Activated T-helper 17 cell treated with anti-CD3 and anti-CD28 coated beads, Interleukin-2, amount 50 U/mL, for 72 hours (primary cell): ENCODE results near the gene METTL13. TPM values are rescaled to one million over a fixed set of nuclear protein-coding genes. Genes with fewer than 3 reads are reported as not detected.

Experiments
- ATAC-seq: fragments of 150-1000 bp; cut with Tn5 transposase; replicated peaks from 2 replicates; pipeline ENCODE4 v1.10.0; 2021; ENCODE audit warnings: mild to moderate bottlenecking, moderate library complexity
- H3K27ac Mint-ChIP-seq: one replicate; pipeline ENCODE4 v1.8.0; 2022; ENCODE audit warnings: mixed read lengths
- H3K27me3 Mint-ChIP-seq: one replicate; pipeline ENCODE4 v1.8.0; 2022; ENCODE audit warnings: mixed read lengths
- H3K36me3 Mint-ChIP-seq: one replicate; pipeline ENCODE4 v1.8.0; 2022; ENCODE audit warnings: low read depth, mild to moderate bottlenecking, mixed read lengths
- H3K4me1 Mint-ChIP-seq: one replicate; pipeline ENCODE4 v1.8.0; 2022; ENCODE audit warnings: mixed read lengths
- H3K4me3 Mint-ChIP-seq: one replicate; pipeline ENCODE4 v1.8.0; 2022; ENCODE audit warnings: mild to moderate bottlenecking, mixed read lengths
- H3K9me3 Mint-ChIP-seq: one replicate; pipeline ENCODE4 v1.8.0; 2022; ENCODE audit warnings: mixed read lengths
- total RNA-seq, 2 donors: library from RNA; stranded (reverse); gene quantifications; one replicate each; pipeline ENCODE4 v1.2.3, GENCODE V29; 2022

METTL13 gene
- total RNA-seq, 2 donors from 2014 or later = 77.7 to 83.1 TPM

DNA sequence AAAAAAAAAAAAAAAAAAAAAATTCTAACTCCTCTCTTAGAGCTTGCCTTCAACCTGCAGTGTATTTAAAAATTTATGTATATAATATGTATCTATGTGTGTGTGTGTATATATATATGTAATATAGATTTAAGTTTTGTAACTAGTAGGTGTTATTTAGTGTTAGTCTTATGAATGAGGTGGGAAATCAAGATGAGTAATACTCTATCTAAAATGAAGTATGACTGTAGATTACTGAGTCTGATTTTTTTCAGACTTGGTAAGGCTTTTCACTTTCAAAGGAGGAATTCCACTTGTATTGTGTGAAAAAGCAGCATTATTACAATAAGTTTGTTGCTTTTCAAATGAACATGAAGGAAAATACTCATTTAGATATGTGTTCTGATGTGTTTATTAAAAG lies 54.4 kb downstream of the METTL13 start:
- Mint-ChIP-seq H3K4me3 (no peak overlapping the region), H3K4me1 (peaks cover 4% of the 10 kb centered on the region), H3K27ac (no peak overlapping the region), H3K27me3 (no peaks in the 10 kb centered on the region), H3K36me3 (no peaks in the 10 kb centered on the region), H3K9me3 (no peaks in the 10 kb centered on the region)
- no peak for ATAC-seq

- Mint-ChIP-seq H3K27me3 (peaks cover 14% of the 10 kb centered on the region), H3K27ac (peak within 1 kb of the TSS; percentile 71), H3K4me1 (peaks cover 14% of the 10 kb centered on the region), H3K9me3 (no peaks in the 10 kb centered on the region), H3K36me3 (no peaks in the 10 kb centered on the region), H3K4me3 (peak within 1 kb of the TSS; percentile 82)
- ATAC-seq = peak; percentile 94
These were observed 59.8 kb downstream of the METTL13 start, which contains the start of gene DNM3 for GRCh38 chr1:171841050-171841910. Gene DNM3, plus strand, starts transcription at chr1:171841498. Its CDS starts 159 bp downstream, at chr1:171841657.

DNA sequence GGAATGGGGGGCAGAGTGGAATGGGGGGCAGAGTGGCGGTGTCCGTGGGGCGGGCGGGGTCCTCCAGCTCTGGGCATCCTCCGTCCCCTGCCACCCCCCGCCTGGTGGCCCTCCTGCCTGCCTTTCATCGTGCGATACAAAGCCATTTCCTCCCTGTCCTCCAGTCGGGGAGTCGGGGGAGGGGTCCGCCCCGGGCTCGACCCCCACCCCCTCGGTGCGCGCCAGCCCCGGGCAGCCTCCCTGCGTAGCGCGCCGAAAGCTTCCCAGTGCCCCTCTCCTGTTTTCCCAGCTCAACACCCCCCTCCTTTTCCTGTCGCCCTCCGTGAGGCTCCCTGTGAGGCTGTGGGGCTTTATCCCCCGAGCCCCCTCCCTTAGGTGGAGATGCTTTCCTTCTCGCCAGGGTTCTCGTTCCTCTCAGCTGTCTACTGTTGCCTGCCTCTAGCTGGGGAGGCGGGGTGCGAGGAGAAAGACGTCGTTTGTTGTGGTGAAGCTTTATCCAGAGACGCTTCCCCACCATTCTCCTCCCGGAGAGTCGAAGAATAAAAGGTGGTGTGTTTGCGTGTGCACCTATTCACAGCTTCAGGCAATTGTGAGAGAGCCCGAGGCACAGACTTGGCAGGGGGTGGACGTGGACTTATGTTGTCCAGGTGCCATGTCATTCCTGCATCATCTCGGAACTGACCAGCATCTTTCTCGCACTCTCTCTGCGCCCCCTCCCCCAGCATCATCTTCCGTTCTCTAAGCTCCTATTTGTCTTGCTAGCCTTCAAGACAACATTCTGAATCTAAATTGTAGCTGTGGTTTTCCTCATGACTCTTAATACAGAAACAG lies 60.7 kb downstream of the METTL13 start:
- Mint-ChIP-seq H3K27ac (peak overlapping the region; percentile 55), H3K9me3 (no peaks in the 10 kb centered on the region), H3K27me3 (peaks cover 14% of the 10 kb centered on the region), H3K36me3 (no peaks in the 10 kb centered on the region), H3K4me1 (peaks cover 14% of the 10 kb centered on the region), H3K4me3 (peak overlapping the region; percentile 82)
- no peak for ATAC-seq

DNA sequence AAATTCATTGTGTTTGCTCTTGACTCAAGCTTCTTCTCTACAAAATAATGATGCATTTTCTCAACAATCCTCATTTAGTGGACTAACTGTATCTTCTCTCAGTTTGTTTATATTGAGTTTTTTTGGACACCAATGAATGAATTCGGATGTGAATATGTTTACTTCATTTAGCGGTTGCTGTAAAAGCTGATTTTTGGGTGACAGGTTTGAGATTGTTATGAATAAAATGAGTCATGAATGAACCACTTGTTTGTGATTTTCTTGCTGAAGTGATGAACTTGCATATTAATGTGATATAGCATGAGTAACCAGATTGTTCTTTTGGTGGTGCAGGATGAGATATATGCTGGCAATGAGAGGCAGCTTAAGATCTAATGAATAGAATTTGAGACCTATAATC lies 62.9 kb downstream of the METTL13 start:
- Mint-ChIP-seq H3K9me3 (no peaks in the 10 kb centered on the region), H3K27ac (no peak overlapping the region), H3K27me3 (peaks cover 18% of the 10 kb centered on the region), H3K4me3 (no peak overlapping the region), H3K36me3 (no peaks in the 10 kb centered on the region), H3K4me1 (peaks cover 14% of the 10 kb centered on the region)
- no peak for ATAC-seq

DNA sequence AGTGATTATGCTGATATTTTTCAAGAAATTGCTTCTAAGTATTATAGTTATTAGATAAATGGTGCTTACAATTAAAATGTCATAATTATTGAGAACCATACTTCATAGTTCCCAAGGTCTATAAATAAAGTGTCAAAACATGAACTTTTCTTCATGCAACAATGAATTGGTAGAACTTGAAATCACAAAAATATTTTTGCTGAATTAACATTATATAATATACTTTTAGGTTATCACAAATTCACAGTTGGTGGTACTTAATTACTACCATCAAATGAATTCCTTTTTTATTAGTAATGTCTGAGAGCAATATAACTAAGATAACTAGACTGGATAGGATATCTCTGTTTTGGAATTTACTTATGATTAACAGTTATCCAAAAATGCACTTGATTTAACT lies 64.5 kb downstream of the METTL13 start:
- H3K4me3 Mint-ChIP-seq = no peak overlapping the region
- H3K9me3 Mint-ChIP-seq = no peaks in the 10 kb centered on the region
- H3K36me3 Mint-ChIP-seq = no peaks in the 10 kb centered on the region
- peaks cover 8% of the 10 kb centered on the region for H3K4me1 Mint-ChIP-seq
- no peak for ATAC-seq
- no peak overlapping the region for H3K27ac Mint-ChIP-seq
- peaks cover 18% of the 10 kb centered on the region for H3K27me3 Mint-ChIP-seq

Other genes with a start within 250 kb of the METTL13 start
- under 1 TPM in 1 of 2 donors, not detected in 1; 0.11 TPM for gene MYOCOS, start 159.4 kb upstream of the METTL13 start, total RNA-seq
- gene MYOC, start 129.0 kb upstream of the METTL13 start, total RNA-seq = not detected
- 10 to 100 TPM; 14.4 to 16.3 TPM for gene VAMP4, start 39.6 kb upstream of the METTL13 start, total RNA-seq
- 1 to 10 TPM; 3.0 to 5.8 TPM for gene DNM3, start 59.8 kb downstream of the METTL13 start, total RNA-seq